ENCODE results near the gene RAB5IF.
"Not testable (repeated sequence)": the region's sequence is repeated elsewhere in the genome, so short reads cannot be mapped to it uniquely, and the experiment has no call there.

RAB5IF gene

DNA sequence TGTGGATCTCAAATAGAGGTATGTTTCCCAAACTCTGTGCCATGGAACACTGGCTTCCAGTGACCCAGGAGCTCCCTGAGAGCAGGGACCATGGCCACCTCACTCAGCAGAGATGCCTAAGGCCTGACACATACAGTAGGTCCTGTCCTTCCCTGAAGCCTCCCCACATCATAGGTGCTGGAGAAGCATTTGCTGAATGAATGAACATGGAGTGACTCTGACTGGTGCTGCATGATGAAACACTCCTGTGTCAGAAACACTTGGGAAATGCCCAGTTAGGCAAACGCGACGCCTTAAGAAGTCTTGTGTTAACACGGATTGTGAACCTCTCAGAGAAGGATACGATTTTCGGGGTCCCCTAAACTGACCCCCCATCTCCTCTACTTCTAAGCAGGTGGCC, 26.1 kb downstream of the RAB5IF start:
- peak in 1 of 2 donors; percentile 47 for DNase-seq

DNA sequence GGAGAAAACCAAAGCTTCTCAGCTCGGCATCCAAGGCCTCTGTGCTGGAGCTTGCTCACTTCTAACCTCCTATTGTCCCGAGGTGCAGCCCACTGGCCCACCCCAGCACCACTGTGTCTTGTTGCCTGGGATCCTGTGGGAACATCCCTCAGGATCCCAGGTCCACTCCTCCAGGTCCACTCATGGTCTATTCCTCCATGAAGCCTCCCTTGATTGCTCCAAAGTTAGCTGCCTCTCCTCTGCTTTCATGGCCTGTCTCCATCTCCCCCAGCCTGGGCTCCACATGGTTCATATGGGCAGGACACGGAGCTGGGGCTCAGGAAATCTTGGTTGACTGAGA, 26.5 kb downstream of the RAB5IF start:
- DNase-seq = no peak

DNA sequence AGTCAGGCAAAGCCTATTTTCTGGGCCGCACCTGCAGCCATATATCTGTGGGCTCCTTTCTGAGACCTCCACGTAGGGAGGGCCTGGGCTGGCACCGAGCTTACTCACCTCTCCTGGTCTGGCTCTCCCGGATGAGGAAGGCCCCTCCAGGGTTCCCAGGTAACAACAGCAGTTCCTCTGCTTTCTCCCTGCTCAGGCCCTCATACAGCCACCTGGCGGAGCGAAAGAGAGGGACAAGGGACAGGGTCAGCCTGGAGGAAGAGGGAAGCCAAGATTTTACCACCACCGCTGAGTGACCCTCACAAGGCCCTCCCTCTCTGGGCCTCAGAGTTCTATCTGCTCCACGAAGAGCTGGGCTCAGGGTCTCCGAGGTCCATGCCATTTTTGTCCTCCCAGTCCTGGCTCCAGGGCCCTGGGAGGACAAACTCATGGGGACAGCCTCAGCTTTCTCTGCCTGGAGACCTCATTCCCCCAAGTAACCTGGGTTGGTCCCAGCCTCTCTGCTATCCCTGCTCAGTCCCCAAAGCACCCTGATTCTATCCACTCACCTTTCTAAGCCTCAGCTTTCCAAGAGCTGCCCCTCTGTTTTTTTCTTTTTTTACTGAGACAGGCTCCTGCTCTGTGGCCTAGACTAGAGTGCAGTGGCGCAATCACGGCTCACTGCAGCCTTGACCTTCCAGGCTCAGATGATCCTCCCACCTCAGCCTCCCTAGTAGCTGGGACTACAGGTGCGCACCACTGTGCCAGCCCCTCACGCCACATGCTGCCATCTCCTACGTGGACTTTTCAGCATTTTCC, 27.1 kb downstream of the RAB5IF start:
- no peak for DNase-seq

DNA sequence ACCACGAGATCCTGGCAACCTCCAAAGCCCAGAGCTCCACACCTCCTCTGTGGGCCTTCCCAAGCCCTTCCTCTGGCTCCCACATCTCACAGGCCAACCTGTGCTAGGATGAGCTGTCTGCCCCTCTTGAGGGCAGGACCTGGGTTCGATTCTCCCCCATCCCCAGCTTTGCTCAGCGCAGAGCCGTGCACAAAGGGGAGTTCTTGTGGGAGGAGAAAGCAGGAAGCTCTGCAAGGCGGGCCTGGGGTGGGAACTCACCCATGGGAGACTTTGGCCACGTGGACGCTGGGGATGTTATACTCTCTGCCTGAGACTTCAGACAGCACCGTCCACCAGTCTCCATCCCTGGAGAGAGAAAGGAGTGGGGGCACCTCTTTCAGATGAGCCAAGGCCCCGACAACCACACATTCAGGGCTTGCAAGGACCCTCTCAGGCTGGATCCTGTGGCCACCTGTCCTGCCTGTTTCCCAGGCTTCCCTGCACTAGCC, 27.8 kb downstream of the RAB5IF start:
- no peak for DNase-seq

DNA sequence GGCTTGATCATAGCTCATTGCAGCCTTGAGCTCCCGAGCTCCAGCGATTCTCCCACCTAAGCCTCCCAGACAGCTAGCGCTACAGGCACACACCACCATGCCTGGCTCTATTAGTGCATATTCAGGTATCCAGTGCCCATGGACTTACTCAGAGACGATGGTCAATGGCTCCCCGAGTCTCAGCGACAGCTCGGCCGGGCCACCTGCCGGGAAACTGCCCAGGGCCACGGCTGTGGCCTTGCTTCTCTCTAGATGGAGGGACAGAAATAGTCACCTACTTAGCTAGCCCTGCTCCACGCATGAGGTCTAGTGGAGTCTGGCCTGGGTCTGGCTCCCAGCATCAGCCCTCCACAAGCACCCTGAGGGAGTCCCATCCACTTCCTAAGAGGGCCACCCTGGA, 28.8 kb downstream of the RAB5IF start:
- DNase-seq = no peak

DNA sequence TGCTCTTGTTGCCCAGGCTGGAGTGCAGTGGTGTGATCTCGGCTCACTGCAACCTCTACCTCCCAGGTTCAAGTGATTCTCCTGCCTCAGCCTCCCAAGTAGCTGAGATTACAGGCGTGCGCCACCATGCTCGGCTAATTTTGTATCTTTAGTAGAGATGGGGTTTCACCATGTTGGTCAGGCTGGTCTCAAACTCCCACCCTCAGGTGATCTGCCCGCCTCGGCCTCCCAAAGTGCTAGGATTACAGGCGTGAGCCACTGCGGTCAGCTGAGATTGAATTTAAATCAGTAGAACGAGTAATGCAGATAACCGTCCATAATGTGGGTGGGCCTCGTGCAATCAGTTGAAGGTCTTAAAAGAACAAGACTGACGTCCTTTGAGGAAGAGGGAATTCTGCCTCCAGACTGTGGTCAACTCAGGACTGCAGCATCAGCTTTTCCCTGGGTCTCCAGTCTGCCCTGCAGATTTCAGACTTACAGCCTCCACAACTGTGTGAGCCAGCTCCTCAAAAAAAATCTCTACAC, 33.4 kb downstream of the RAB5IF start:
- DNase-seq = not testable (repeated sequence)

DNA sequence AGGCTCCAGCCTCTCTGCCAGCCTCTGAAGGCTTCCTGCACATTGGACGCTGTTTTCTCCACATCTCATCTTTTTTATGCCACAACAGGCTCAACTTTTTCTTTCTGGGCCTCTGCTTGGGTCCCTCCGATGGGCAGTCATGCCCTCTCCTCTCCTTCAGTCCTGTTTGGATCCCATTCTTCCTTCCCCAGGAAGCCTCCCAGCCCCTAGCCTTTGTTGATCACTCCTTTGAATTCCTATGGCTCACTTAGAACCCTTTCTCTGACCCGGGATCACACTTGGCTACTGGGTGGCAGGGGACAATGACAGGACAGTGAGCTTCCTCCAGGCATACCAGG, 35.9 kb downstream of the RAB5IF start:
- no peak for DNase-seq

DNA sequence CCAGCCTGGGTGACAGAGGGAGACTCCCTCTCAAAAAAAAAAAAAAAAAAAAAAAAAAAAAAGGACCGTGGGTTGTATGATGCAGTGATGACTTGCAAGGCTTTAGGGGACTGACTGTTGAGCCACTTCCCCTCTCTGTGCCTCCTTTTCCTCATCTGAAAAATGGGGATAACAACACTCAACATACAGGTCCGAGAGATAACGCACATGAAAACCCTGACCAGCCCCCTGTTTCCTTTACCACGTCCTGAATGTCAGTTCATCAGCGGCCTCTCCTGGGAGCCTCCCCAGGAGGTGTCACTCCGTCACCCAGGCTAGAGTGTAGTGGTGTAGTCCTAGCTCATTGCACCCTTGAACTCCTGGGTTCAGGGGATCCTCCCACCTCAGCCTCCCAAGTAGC, 36.6 kb downstream of the RAB5IF start:
- DNase-seq = peak; percentile 18 to 27

DNA sequence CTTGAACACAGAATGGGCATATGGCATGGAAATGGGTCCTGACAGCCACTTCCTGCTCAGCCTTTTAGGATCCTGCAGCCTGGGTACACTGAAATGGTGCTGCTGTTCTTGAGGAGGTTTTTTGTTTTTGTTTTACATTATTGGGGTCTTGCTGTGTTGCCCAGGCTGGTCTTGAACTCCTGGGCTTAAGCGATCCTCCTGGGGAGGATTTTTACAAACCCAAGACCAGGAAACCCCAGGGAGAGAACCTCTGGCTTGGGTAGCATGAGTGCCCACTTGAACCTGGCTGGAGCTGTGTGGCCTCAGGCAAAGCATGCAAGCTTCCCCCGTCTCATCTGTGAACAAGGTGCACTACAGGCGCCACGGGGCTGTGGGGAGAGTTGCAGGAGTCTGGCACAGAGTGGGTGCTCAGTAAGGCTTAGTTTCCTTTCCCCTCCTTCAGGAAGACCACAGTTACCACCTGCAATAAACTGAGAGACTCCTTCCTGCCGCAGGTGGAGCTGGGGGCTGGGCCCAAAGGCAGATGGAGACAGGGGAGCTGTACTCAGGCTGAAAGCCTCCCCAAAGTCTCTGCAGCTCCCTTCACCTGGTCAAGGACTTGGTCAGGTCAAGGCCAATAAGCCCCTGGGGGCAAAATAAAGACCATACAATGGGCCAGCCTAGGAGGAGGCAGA, 38.6 kb downstream of the RAB5IF start:
- no peak for DNase-seq

DNA sequence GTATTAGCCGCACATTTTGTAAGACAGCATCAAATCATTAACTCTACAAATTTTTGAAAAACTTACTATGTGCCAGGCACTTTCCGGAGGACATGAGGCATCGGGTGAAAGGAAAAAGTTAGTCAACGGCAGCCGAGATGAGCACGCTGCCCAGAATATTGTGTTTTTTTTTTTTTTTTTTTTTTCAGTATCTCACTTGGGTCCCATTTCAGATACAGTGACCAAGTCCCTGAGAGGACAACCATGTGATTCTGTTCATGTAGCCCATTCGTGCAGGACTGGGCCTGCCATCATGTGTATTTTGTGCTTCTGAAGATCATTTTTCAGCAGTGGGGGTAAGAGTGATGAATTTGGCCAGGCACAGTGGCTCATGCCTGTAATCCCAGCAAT, 39.1 kb downstream of the RAB5IF start:
- DNase-seq = no peak

DNA sequence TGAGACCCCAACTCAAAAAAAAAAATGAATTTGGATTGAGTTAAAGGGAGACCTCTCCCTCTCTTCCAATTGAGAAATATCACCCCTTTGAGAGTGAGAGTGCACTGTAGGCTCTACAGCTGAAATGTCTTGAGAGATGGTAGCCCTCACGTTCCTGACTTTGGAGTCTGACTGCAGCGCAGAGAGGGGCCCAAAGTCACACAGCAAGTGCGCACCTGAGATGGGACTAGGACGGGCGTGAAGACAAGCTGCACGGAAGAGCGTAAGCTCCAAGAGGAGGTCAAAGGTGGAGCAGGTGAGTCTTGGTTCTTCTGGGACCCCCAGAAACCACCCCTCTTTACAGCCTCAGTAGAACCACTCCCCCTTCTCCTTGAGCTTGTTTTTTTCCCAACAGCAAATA, 39.8 kb downstream of the RAB5IF start:
- no peak for DNase-seq

DNA sequence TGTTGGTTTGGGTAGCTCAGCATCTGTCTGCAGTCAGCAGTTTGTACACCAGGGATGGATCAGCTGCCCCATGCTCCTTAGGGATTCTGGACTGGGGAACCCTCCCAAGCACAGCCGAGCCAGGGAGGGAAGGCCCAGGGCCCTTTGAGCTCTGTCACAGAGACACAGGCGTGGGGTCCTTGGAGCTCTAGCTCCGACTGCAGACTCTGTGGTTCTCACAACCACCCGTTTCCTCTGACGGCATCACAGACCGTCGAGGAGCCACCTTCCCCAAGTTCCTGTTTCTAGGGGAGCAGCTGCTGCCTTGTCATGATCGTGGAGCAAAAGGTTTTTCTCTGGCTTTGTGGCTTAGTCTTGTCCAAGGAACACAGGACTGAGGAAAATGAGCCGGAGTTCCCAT, 40.4 kb downstream of the RAB5IF start, which contains the start of gene SLA2:
SLA2 (minus strand) TSS at position 199 of the 400 bp plus-strand sequence. CDS start 4,861 bp downstream, outside the sequence.
- DNase-seq = peak; percentile 79 to 88

DNA sequence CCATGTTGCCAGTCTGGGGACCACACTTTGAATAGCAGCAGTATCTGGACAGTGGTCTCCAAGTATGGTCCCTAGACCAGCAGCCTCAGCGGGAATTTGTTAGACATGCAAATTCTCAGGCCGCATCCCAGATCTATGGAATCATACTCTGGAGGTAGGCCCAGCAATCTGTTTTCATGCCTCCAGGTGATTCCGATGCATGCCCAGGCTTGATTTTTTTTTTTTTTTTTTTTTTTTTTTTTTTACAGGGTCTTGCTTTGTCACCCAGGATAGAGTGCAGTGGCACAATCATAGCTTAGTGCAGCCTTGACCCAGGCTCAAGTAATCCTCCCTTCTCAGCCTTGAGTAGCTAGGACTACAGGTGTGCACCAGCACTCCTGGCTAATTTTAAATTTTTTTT, 41.1 kb downstream of the RAB5IF start:
- no peak for DNase-seq

DNA sequence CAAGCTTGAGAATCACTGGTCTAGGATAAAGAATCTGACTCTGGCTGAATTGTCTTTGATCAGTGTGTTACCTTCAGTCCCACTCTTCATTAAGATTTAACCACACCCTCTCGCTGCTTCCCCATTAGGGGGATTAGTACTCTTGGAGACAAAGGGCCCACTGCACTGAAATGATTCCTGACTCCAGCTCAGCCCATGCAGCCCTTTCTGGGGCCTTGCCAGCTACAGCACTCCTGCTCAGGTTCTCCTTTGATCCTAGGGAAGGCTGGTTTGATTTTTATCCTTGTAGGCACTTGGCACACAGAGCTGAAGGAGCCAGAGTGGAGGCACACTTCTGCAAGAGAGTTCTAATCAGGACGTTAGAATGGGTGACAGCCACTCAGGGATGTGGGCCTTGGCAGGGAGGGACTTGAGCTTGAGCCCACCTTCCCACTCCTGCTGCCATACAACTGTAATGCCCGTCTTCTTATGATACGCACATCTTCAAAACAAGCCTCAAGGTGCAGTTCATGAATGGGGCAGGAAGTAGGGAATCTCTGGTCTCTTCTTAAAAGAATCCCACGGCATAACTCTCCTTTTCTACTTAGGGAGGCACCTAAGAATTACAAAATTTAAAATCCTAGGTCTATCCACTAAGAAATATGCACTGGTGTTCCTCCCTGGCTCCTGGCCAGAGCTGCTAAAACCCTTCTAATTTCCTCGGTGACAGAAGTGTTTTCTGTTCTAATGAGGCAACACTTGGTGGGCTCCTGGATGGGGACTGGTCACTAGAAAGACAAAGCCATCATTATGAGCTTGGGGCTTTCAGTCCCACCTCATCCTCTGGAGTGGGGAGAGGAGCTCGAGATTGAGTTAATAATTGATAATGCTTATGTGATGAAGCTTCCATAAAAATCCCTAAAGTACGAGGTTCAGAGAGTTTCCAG, 41.9 kb downstream of the RAB5IF start:
- DNase-seq = no peak

DNA sequence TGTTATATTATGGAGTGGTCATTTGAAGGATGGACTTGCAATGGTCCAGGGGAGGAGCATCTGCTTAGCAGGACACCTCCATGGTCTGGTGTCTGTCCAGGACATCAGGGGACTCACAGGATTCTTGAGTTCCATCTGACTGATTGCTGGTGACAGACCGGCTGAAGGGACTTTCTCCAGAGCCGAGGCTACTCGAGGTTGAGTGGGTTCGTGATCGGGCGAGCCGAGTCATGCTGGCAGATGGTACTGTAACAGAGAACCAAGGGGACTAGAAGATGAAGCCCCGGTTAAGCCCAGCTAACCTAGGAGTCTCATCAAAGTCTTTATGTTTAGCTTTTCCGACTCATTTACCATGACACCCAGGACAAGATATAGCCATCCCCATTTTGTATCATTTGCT, 47.9 kb downstream of the RAB5IF start:
- DNase-seq = no peak

DNA sequence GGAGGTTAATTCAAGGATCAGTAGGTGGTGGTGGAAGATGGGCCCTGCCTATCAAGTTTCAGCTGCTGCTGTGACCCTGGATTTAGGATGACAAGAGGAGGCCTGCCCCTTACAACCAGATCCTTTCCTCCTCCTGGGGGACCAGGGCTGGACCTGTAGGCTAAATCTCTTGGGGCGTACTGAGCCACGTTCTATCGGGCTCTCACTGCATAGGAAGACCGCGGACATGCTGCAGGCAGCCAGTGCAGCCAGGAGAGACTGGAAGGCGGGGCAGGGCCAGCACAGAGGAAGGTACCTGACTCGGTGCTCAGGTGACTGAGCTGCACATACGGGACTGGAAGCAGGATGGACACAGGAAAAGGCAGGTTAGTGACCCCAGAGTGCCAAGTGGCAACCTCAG, 48.9 kb downstream of the RAB5IF start:
- DNase-seq = no peak

DNA sequence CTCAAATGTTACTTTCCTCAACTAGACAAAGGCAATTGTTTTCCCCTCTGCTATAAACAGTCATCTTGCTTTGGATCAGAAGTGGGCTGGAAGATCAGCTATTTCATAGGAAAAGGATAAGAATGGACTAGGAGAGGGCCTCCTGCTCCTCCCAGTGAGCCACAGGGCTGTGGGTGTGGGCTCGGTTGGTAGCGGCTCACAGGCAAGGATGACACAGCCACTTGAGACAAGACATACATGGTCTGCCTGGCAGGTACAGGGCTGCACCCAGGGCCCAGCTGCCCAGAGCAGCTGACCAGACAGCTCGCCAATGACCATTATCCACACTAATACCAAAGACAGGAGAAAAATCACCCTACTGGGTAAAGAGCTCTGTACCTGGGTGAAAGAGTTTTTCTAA, 49.4 kb downstream of the RAB5IF start:
- no peak for DNase-seq

DNA sequence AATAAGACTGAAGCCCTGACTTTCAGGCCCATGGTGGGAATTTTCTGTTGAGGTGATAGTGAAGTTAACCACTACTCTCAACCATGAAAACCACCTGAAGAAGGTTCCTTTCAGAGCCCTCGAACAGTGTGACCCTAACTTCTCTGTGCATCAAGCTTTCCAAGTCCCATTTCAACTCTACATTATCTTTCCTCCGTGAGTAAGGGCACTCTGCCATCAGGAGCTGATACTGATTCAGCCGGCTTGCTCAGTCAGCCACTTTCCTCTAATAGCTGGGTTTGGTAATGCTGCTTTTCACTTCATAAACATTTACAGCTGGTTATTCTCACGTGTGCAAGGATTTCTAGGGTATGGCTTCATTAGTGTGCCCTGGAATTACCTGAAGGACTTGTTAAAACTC, 51.2 kb downstream of the RAB5IF start:
- DNase-seq = no peak

DNA sequence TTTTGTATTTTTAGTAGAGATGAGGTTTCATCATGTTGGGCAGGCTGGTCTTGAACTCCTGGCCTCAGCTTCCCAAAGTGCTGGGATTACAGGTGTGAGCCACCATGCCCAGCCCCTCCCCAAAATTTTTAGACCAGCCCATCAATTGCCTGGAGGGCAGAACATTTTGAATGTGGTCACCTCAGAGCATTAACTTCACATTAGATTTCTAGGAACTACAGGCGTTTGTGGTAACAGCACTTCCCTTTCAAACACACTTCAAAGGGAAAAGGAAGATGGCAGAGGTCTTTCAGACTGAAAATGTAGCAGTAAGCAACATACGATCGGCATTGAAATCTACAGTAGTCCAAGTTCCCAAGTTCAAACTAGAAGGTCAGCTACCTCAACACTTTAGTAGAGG, 52.7 kb downstream of the RAB5IF start:
- DNase-seq = peak; percentile 31 to 40
